RPMI7951 (cell line): ENCODE results near the gene UBE2E3. TPM values are rescaled to one million over a fixed set of nuclear protein-coding genes. Genes with fewer than 3 reads are reported as not detected.
"Not testable (repeated sequence)": the region's sequence is repeated elsewhere in the genome, so short reads cannot be mapped to it uniquely, and the experiment has no call there.

Experiments used
- DNase-seq: peaks from one replicate; pipeline ENCODE4 v3.0.0-alpha.2; 2012; ENCODE audit warnings: low read depth
- total RNA-seq: library from RNA; depleted of rRNA; stranded (reverse); fragments of >200 nt; shearing (Covaris generic); gene quantifications from 2 replicates; pipeline ENCODE4 v1.2.3, GENCODE V29; 2014

UBE2E3 gene
- total RNA-seq, 1 experiment from 2014 or later, result 181 TPM

- no peak for DNase-seq
Measured at GRCh38 chr2:181074457-181074856, 94.1 kb downstream of the UBE2E3 start.

- DNase-seq, result no peak
Measured at GRCh38 chr2:181076658-181077057, 96.3 kb downstream of the UBE2E3 start.

- peak; percentile 62 for DNase-seq
Measured at GRCh38 chr2:181077128-181077709, 96.8 kb downstream of the UBE2E3 start.

GRCh38 chr2:181083140-181083539 is 102.7 kb downstream of the UBE2E3 start:
- no peak for DNase-seq

GRCh38 chr2:181085734-181086133 is 105.3 kb downstream of the UBE2E3 start:
- no peak for DNase-seq

- not testable (repeated sequence) for DNase-seq
Measured at GRCh38 chr2:181091920-181092319, 111.5 kb downstream of the UBE2E3 start.

- DNase-seq, result no peak
Measured at GRCh38 chr2:181095486-181095885, 115.1 kb downstream of the UBE2E3 start.

- no peak for DNase-seq
Measured at GRCh38 chr2:181103659-181104058, 123.3 kb downstream of the UBE2E3 start.

- peak; percentile 74 for DNase-seq
Measured at GRCh38 chr2:181104512-181105115, 124.2 kb downstream of the UBE2E3 start.

- no peak for DNase-seq
Measured at GRCh38 chr2:181105562-181105961, 125.2 kb downstream of the UBE2E3 start.

- peak; percentile 84 for DNase-seq
Measured at GRCh38 chr2:181106229-181106628, 125.8 kb downstream of the UBE2E3 start.

GRCh38 chr2:181106789-181107627 is 126.6 kb downstream of the UBE2E3 start:
- DNase-seq, result peak; percentile 91

- no peak for DNase-seq
Measured at GRCh38 chr2:181107628-181107945, 127.2 kb downstream of the UBE2E3 start.

GRCh38 chr2:181111059-181111458 is 130.7 kb downstream of the UBE2E3 start:
- DNase-seq, result no peak

- no peak for DNase-seq
Measured at GRCh38 chr2:181112916-181113315, 132.5 kb downstream of the UBE2E3 start.
